ENCODE results near the gene JMJD4.

Gene JMJD4

GRCh38 chr1:227768640-227769039 lies 33.5 kb upstream of the JMJD4 start:
- no peak for DNase-seq

DNA sequence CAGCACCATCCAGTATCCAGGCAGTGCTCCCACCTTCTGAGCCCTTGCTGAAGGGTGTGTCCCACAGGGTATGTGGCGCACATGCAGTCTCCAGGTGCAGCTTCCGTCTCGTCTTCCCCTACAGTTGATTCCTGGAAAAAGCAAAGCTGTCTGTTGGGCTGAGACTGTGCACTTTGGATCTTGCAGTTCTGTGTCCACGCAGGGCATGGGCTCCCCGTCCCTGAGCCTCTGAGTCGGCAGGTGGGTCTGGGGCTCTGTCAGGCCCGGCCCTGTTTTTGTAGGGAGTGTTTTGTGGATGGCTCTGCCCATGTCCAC lies 33.0 kb upstream of the JMJD4 start:
- no peak for DNase-seq

DNA sequence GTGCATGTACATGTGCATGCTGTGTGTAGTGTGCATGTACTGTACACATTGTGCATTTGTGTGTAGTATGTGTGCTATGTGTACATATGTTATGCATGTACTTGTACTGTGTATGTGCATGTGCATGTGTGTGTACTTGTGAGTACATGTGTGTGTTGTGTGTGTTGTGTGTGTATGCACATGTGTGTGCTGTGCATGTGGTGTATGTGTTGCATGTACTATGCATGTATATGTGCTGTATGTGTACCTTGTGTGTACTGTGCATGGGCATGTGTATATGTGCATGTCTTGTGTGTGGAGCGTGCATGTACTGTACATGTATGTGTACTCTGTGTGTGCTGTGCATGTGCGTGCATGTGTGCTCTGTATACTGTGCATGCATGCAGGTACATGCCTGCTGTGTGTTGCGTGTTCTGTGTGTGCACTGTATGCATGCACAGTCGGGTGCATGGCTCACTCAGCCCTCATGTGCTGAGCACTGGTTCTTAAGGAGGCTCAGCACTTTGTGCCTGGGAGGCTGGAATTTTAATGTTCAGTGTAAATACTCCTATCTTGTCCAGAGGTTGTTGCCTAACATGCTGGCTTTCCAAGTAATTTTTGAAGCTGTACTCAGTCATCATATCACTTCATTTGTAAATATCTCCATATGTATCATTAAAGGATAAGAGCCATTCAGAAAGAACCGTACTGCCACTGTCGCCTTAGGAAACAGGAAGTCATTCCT lies 32.5 kb upstream of the JMJD4 start:
- no peak for DNase-seq

DNA sequence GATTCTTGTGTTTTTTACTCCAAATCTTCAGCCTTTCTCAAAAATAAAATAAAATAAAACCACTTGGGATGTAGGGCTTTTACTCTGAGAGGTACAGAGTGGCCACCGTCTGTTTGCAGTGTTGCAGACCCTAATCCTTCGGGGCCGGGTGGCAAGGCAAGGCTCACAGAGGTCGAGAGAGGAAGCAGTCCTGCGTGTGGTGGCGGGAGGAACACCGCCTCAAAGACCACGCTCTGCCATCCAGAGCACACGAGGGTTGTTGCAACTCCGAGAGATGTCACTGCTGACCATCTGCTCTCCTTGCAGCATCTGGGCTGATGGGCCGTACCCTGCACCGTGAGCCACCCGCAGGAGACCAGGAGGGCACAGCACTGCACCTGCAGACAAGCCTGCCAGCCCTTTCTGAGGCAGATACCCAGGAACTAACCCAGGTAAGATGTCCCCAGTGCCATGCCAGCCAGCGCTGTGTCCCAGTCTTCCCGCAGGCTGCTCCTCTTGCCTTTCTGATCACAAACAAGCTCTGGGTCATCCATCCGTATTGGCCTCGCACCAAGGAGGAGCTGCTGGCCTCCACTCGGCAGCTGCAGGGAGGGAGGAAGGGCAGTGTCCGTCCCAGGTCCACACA lies 31.7 kb upstream of the JMJD4 start:
- DNase-seq, result no peak

DNA sequence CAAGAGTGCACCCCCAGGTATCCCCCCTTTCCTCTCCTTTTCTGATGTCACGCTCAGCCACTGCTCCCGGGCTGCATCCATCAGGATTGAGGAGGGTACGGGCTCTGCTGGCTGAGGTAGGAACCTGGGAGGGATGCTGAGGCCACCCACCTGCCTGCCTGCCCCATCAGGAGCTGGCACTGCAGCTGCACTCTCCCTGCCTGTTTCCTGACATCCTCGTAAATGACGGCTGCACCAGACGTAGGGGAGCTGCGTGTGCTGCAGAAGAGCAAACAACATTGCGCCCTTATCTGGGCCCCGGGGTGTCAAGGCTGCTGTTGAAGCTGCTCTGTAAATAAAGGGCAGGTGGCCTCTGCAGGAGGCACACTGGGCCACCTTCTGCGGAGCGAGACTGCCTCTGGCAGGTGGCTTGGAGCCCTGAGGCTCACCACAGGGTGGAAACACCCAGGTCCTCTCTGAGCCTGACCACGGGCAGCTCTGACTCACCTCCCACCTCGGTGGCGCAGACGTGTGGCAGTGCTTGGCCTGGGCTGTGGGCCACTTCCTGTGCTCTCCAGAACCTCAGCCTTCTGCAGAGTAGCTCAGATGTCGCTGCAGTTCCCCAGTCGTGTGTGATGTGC lies 31.0 kb upstream of the JMJD4 start:
- DNase-seq, result no peak

DNA sequence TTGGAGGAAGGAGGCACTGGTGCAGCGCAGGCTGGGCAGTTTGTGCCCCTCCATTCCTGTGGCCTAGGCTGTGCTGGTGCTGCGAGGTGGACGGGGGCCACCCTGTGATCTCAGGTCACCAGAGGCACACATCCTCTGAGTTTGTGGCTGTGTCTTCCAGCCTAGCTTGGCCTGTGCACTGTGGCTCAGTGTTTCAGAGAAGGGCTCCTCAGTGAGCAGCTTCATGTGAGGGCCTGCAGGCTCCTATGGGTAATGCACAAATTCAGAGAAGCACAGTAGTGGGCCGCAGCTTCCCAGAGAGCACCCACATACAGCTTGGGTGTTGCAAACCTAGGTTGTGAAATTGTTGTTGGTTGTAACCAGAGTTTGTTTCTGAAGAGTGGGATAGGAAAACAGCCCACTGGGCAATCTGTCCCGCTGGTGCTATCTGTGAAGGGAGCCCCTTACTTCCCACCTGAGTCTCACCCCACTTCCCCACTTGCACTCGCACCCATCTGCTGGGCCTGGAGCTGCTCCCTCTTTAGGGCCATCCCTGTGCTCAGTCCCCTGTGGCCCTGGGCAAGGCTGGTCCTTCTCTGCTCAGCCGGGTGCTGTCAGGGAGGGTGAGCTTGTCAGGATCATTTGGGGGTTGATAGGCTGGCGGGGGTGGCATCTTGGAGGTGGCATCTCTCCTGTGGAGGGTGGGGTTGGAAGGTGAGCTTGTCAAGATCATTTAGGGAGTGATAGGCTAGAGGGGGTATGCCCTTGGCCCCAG lies 30.3 kb upstream of the JMJD4 start:
- DNase-seq, result no peak

DNA sequence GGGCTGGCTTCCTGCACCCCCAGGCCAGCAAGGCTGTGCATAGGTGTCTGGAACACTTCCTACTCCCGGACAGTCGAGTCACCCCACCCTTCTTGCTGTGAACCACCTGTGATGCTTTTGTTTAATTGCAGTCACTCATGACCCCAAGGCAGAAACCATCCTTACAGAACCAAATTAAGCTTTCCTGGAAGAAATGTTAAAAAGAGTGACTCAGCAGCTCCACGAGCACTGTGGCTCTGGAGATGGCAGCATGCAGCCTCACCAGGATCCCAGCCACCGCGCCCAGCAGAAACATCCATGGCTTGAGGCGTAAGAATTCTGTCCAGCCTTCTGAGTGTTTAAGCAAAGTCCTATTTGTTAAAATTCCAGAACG lies 28.9 kb upstream of the JMJD4 start:
- no peak for DNase-seq

- DNase-seq, result peak in 8 of 56 donors; percentile 15 to 44 (median 26)
Observed at GRCh38 chr1:227763246-227764018, 28.3 kb upstream of the JMJD4 start.

GRCh38 chr1:227762231-227762911 lies 27.3 kb upstream of the JMJD4 start:
- DNase-seq, result peak in 51 of 56 donors; percentile 15 to 86 (median 59)

DNA sequence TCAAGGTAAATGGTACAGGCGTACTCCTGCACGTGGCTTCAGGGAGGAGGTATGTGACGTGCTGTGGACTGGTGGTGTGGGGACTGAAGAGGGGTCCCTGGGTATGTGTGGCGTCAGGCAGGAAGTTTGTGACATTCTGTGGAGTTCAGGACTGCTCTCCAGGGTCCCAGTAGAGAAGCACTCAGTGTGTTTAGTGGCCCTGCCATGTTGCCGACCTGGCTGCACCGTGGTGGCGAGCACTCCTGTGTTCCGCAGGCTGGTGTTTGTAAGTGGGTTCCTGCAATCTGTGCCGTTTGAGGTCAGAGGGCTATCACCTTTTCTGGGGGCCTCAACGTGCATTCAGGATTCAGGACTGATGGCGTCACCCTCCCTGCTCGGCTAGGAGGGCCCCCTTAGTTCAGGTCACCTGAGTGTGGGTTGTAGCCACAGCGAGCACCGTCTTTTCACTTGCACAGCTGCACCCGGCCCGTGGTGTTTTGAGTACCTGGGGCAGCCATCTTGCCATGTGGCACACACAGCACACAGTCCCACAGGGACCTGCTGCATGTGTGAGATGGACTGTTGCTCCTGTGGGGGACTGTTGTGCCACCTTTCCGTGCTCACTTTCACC lies 26.6 kb upstream of the JMJD4 start:
- DNase-seq, result no peak

DNA sequence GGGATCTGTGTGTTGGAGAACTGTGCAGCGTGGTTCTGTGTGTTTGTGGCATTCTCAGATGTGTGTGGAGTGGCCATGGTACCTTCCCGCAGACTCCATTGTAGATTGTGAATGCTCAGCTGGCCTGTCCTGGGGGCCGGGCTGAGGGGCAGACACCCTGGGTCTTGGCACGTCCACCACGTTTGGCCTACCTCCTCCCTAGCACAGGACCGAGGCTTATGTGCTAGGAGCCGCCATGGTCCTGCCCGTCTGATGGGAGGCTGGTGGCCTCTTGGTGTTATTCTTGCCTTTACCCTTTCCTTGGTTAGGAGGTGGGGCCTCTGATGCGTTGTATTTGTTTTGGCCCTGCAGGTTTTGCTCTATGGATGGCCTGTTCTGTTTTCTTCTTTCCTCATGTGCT lies 25.3 kb upstream of the JMJD4 start:
- no peak for DNase-seq

- DNase-seq, result no peak
Observed at GRCh38 chr1:227759341-227760300, 24.5 kb upstream of the JMJD4 start.

GRCh38 chr1:227758366-227758765 lies 23.3 kb upstream of the JMJD4 start:
- DNase-seq, result peak in 28 of 56 donors; percentile 7 to 84 (median 50)

DNA sequence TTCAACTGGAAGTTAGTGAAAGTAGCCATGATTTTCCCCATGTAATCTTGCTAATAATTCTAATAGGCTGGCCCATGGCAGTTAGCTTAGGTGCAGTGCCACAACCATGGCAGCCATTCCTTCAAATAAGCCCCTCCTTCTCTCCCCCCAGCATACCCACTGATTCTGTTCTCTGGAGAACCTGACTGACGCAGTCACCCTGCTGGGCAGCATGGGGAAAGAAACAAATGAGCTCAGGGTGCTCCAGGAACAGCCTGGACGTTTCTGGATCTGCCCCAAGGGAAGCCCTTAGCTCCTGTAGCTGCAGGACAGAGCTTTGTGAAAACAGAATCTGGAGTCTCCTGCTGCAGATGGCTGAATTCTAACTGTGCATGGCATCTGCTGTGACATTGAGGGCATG lies 22.7 kb upstream of the JMJD4 start:
- no peak for DNase-seq

- DNase-seq, result no peak
Observed at GRCh38 chr1:227756172-227756959, 21.3 kb upstream of the JMJD4 start.

DNA sequence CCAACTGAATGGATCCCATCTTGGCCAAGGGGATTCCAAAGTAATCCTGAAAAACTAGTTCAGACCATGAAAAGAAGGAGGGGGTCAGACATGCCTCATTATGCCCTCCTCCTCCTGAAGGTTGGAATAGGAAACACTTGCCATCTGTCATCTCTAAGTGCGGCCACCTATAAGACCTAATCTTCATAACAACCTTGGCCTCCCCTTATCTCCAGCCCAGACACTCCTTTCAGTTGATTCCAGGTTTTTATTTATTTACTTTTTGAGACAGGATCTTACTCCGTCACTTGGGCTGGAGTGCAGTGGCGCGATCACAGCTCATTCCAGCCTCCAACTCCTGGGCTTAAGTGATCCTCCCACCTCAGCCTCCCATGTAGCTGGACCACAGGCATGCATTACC lies 19.9 kb upstream of the JMJD4 start:
- DNase-seq, result no peak

- peak in 32 of 56 donors; percentile 25 to 76 (median 45) for DNase-seq
Observed at GRCh38 chr1:227753999-227754711, 19.1 kb upstream of the JMJD4 start.

Measured in amygdala (tissue), 56 donors.